ENCODE results near the gene RARS2.

RARS2 gene

GRCh38 chr6:87590990-87591389, 1.2 kb upstream of the RARS2 start:
- no peak overlapping the region for H3K27ac ChIP-seq
- TF ChIP-seq ZFX (IDR thresholded peaks at IDR 0.05) (no peak), CTCF (conservative IDR thresholded peaks at IDR 0.05) (no peak)

- TF ChIP-seq CTCF (conservative IDR thresholded peaks at IDR 0.05) = no peak
- TF ChIP-seq ZFX (IDR thresholded peaks at IDR 0.05) = no peak
- H3K27ac ChIP-seq = peak overlapping the region; percentile 78
Observed at GRCh38 chr6:87590417-87590880, 662 bp upstream of the RARS2 start.

- TF ChIP-seq CTCF (conservative IDR thresholded peaks at IDR 0.05) = no peak
- no peak for TF ChIP-seq ZFX (IDR thresholded peaks at IDR 0.05)
- H3K27ac ChIP-seq = peak overlapping the region; percentile 78
Observed at GRCh38 chr6:87588756-87589407, 905 bp downstream of the RARS2 start.

- H3K27ac ChIP-seq = no peak overlapping the region
Observed at GRCh38 chr6:87586371-87587077, 3.3 kb downstream of the RARS2 start.

GRCh38 chr6:87583822-87584221, 6.0 kb downstream of the RARS2 start:
- H3K27ac ChIP-seq = no peak overlapping the region
- no peak for TF ChIP-seq ZFX (IDR thresholded peaks at IDR 0.05)
- TF ChIP-seq CTCF (conservative IDR thresholded peaks at IDR 0.05) = no peak

More at GRCh38 chr6:87586371-87587077, 3.3 kb downstream of the RARS2 start:
- TF ChIP-seq CTCF (conservative IDR thresholded peaks at IDR 0.05) (no peak), ZFX (IDR thresholded peaks at IDR 0.05) (no peak)

- TF ChIP-seq CTCF (conservative IDR thresholded peaks at IDR 0.05) = no peak
- no peak for TF ChIP-seq ZFX (IDR thresholded peaks at IDR 0.05)
Observed at GRCh38 chr6:87575423-87575822, 14.4 kb downstream of the RARS2 start.

GRCh38 chr6:87574237-87574804, 15.5 kb downstream of the RARS2 start:
- no peak for TF ChIP-seq ZFX (IDR thresholded peaks at IDR 0.05)
- no peak for TF ChIP-seq CTCF (conservative IDR thresholded peaks at IDR 0.05)
- no peak overlapping the region for H3K27ac ChIP-seq

More at GRCh38 chr6:87575423-87575822, 14.4 kb downstream of the RARS2 start:
- H3K27ac ChIP-seq = no peak overlapping the region

Measured in C4-2B (cell line).